NCI-H748 (cell line): ENCODE data around the gene MACC1.

Experiments
- DNase-seq: peaks from one replicate; lab custom pipeline; 2025; ENCODE audit not compliant: unreplicated experiment; lab: John Stamatoyannopoulos, UW

MACC1 gene

DNA sequence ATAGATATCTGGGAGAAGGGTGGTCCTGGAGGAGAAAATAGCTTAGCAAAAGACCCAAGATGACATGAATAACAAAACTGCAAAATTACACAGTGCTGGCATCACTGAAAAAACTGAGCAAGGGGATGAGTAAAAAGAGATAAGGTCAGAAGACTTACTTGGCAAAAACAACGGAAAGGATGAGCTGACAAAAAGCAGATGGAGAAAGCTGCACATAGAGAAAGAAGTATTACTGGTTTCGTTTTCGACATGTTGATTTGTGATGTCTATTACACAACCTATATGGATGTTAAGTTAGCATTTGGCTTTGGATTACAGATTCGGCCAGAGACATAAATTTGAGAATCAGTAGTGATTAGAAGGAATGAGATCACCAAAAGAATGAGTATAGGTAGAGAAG is 132.1 kb downstream of the MACC1 start:
- no peak for DNase-seq
